ENCODE measurements around the gene ARSD. TPM values are rescaled to one million over a fixed set of nuclear protein-coding genes. Genes with fewer than 3 reads are reported as not detected.
A peak's percentile ranks its signal among the peaks of the same experiment; 100 is the strongest.

Gene ARSD
- total and polyA plus RNA-seq, 2 of the 8 experiments (the other 6 are each of a cell fraction or from before 2014, with no cell fraction given), result 1.8 to 3.2 TPM

DNA sequence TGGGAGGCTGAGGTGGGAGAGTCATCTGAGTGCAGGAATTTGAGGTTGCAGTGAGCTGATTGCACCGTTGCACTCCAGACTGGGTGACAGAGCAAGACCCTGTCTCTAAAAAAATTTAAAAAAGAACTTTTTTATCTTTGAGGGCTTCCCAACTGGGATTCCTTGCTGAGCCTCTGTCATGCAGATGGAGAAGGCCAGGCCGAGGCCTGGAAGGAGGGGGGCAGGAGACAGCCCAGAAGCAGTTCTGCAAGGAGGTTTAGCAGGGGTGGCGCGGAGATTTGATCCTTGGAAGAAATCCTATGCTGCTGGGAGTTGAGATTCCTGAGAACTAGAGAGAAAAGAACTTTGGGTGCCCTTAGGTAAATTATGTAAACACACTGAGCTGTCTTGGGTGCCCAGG is 2.5 kb upstream of the ARSD start:
- Histone ChIP-seq H3K79me2 (ENCODE audit: control insufficient read depth in 1 of 2, insufficient read depth in 2 of 2, low read length in 2 of 2) (no peaks in the 10 kb centered on the region), H2BK15ac (ENCODE audit: low read length) (no peak overlapping the region), H3K4me1 (replicated peaks in 1 of 4; ENCODE audit: control insufficient read depth in 3 of 4, insufficient read depth in 4 of 4, low read length in 3 of 4) (peaks cover 0 to 12% (median 1%) of the 10 kb centered on the region in 4 experiments; a peak in 2 of 7 replicates), H3K9ac (replicated peaks in 1 of 4; ENCODE audit: extremely low read depth in 1 of 4, low read depth in 3 of 4, low read length in 3 of 4) (no peak overlapping the region), H3K79me1 (ENCODE audit: low read depth, low read length) (no peaks in the 10 kb centered on the region), H3K27me3 (replicated peaks in 1 of 4; ENCODE audit: control insufficient read depth in 3 of 4, extremely low read depth in 1 of 4, insufficient read depth in 3 of 4, low read length in 3 of 4) (no peaks in the 10 kb centered on the region), H4K5ac (ENCODE audit: insufficient read length, low read depth, low read length) (no peak overlapping the region), H3K14ac (ENCODE audit: insufficient read length) (no peak overlapping the region), H2AFZ (ENCODE audit: low read length) (no peak overlapping the region), H4K20me1 (replicated peaks in 1 of 2; ENCODE audit: control insufficient read depth in 1 of 2, insufficient read depth in 2 of 2, low read length in 2 of 2) (no peaks in the 10 kb centered on the region), H3K36me3 (ENCODE audit: control insufficient read depth in 2 of 4, insufficient read depth in 4 of 4, low read length in 3 of 4) (no peaks in the 10 kb centered on the region), H3K27ac (ENCODE audit: low read depth, low read length) (no peak overlapping the region), H3K23ac (ENCODE audit: insufficient read length) (no peak overlapping the region), H2AK5ac (ENCODE audit: low read depth, low read length) (no peak overlapping the region), H2BK12ac (ENCODE audit: low read depth, low read length) (no peak overlapping the region), H2BK5ac (ENCODE audit: low read depth, low read length) (peak overlapping the region; percentile 52; the same call in 1 of the 2 replicates), H3K4ac (replicated peaks; ENCODE audit: insufficient read length, low read depth, low read length) (no peak overlapping the region), H3K4me3 (ENCODE audit: extremely low read depth in 1 of 4, insufficient read depth in 2 of 4, low read depth in 3 of 4, low read length in 4 of 4) (peak overlapping the region in 1 of 4 experiments; percentile 32; a peak in 1 of 8 replicates), H3K23me2 (ENCODE audit: low read depth, low read length) (no peaks in the 10 kb centered on the region; the same call in 1 of the 2 replicates), H4K91ac (replicated peaks; ENCODE audit: insufficient read length, low read length) (no peak overlapping the region), H3K4me2 (ENCODE audit: insufficient read depth in 1 of 2, low read depth in 2 of 2, low read length in 2 of 2) (peak overlapping the region; percentile 42 to 79), H3K18ac (ENCODE audit: extremely low read depth, low read length) (peak overlapping the region; percentile 78; the same call in 1 of the 2 replicates), H3K56ac (replicated peaks; ENCODE audit: insufficient read length, low read depth, low read length) (no peak overlapping the region), H3K9me3 (ENCODE audit: insufficient read depth in 2 of 2, low read depth in 1 of 2, low read length in 1 of 2) (no peaks in the 10 kb centered on the region; a peak in 1 of 4 replicates), H2BK20ac (ENCODE audit: low read length) (no peak overlapping the region), H4K8ac (ENCODE audit: extremely low read depth, insufficient read depth, low read length) (no peak overlapping the region), H2BK120ac (replicated peaks; ENCODE audit: low read depth, low read length) (no peak overlapping the region)
- CTCF ChIA-PET (ENCODE audit: partially characterized antibody), result no interaction called here
- DNase-seq (ENCODE audit: low read depth in 1 of 2, low spot score in 2 of 2) (peak in 1 of 2 experiments; percentile 47), FAIRE-seq (peak; percentile 7)
- POLR2A ChIA-PET (ENCODE audit: partially characterized antibody), result no interaction called here
- 6% methylated on average over 4 of the region's 4 CpGs; no CpG with 5 or more reads in 1 of the 2 experiments for WGBS, 2 experiments (ENCODE audit: extremely low coverage in 1 of 2, insufficient coverage in 1 of 2, insufficient read length in 1 of 2, insufficient replicate concordance in 2 of 2, low coverage in 1 of 2, low lambda C conversion rate in 2 of 2, missing lambda C conversion rate in 1 of 2)
- peak; percentile 61; the same call in 1 of the 2 replicates for TF ChIP-seq POU5F1 (IDR thresholded peaks at IDR 0.05; ENCODE audit: low read depth, low read length)
- TF ChIP-seq CBX5 (IDR thresholded peaks at IDR 0.05; ENCODE audit: low read depth, low read length), result no peak
